Transverse colon (tissue), 4 donors: ENCODE measurements around the gene CENPE.

Experiments used
- EP300 ChIP-seq: sonication (generic); formaldehyde crosslinking; IDR thresholded peaks from one replicate; pipeline ENCODE4 v1.6.1; 2017; ENCODE audit warnings: antibody characterized with exemption, low read depth
- POLR2A ChIP-seq: fragments of 450-650 bp; IDR thresholded peaks from one replicate; pipeline ENCODE4 v1.6.1; 2016; ENCODE audit warnings: antibody characterized with exemption, mild to moderate bottlenecking, moderate library complexity
- POLR2AphosphoS5 ChIP-seq, 3 donors: sonication (generic); formaldehyde crosslinking; IDR thresholded peaks; one replicate each; pipeline ENCODE4 v1.6.1; 2016; ENCODE audit warnings: antibody characterized with exemption in 3 of 3
- TF ChIP-seq, protein P1 (sequence below), 5 experiments: fragments of 200-600 bp in 3 of 5; fragments of 450-650 bp in 2 of 5; sonication (generic) in 3 of 5; IDR thresholded peaks; 1 replicate in 2 of 5; 2 replicates in 3 of 5; pipeline ENCODE4 v1.5.1; 2016 to 2017; ENCODE audit warnings: antibody characterized with exemption in 5 of 5, inconsistent platforms in 3 of 5, mild to moderate bottlenecking in 2 of 5, moderate library complexity in 1 of 5

DNA sequence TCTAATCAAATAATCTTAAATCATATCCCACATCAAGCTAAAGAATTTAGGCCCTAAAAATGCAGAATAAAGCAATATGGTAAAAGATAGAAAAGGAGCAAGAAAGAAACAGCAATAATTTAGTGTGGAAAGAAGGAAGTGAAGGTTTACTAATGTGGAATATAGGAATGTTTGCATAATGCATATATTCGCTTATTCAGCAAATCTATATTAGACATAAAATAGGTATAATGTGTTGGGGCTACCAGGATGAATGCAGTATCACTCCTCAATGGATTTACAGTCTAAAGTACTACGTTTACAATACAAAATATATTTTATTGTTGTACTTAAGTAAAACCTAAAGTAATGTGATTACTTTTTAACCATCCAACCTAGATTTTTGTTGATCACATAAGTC, 4.7 kb downstream of the CENPE start:
- TF ChIP-seq, protein P1, sequence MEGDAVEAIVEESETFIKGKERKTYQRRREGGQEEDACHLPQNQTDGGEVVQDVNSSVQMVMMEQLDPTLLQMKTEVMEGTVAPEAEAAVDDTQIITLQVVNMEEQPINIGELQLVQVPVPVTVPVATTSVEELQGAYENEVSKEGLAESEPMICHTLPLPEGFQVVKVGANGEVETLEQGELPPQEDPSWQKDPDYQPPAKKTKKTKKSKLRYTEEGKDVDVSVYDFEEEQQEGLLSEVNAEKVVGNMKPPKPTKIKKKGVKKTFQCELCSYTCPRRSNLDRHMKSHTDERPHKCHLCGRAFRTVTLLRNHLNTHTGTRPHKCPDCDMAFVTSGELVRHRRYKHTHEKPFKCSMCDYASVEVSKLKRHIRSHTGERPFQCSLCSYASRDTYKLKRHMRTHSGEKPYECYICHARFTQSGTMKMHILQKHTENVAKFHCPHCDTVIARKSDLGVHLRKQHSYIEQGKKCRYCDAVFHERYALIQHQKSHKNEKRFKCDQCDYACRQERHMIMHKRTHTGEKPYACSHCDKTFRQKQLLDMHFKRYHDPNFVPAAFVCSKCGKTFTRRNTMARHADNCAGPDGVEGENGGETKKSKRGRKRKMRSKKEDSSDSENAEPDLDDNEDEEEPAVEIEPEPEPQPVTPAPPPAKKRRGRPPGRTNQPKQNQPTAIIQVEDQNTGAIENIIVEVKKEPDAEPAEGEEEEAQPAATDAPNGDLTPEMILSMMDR (IDR thresholded peaks at IDR 0.05) = no peak
- TF ChIP-seq POLR2AphosphoS5 (IDR thresholded peaks at IDR 0.05) = no peak
- TF ChIP-seq POLR2A = no peak
- no peak for TF ChIP-seq EP300
